HG03575 (cell line): ENCODE measurements around the gene FBXW2.

Experiments used
- ATAC-seq: cut with Tn5 transposase; IDR thresholded peaks from one replicate; pipeline ENCODE4 v1.9.1; 2021; ENCODE audit not compliant: unreplicated experiment, insufficient number of reproducible peaks, low FRiP score; ENCODE audit errors: extremely low read depth

Gene FBXW2

GRCh38 chr9:120783602-120784047 lies 9.6 kb downstream of the FBXW2 start:
- ATAC-seq: no peak

GRCh38 chr9:120781236-120781635 lies 12.0 kb downstream of the FBXW2 start:
- ATAC-seq: no peak

GRCh38 chr9:120780367-120780766 lies 12.8 kb downstream of the FBXW2 start:
- ATAC-seq: no peak

- ATAC-seq: no peak
Measured at GRCh38 chr9:120779227-120779626, 14.0 kb downstream of the FBXW2 start.

- ATAC-seq: no peak
Measured at GRCh38 chr9:120778758-120779157, 14.5 kb downstream of the FBXW2 start.

- no peak for ATAC-seq
Measured at GRCh38 chr9:120777229-120777628, 16.0 kb downstream of the FBXW2 start.

- ATAC-seq: no peak
Measured at GRCh38 chr9:120776788-120777187, 16.4 kb downstream of the FBXW2 start.

- no peak for ATAC-seq
Measured at GRCh38 chr9:120775859-120776258, 17.4 kb downstream of the FBXW2 start.

GRCh38 chr9:120774719-120775118 lies 18.5 kb downstream of the FBXW2 start:
- ATAC-seq: no peak

- no peak for ATAC-seq
Measured at GRCh38 chr9:120773256-120773655, 20.0 kb downstream of the FBXW2 start.

GRCh38 chr9:120770931-120771330 lies 22.3 kb downstream of the FBXW2 start:
- no peak for ATAC-seq

GRCh38 chr9:120768886-120769285 lies 24.3 kb downstream of the FBXW2 start:
- ATAC-seq: no peak

GRCh38 chr9:120768247-120768646 lies 25.0 kb downstream of the FBXW2 start:
- ATAC-seq: no peak

- ATAC-seq: no peak
Measured at GRCh38 chr9:120767451-120767850, 25.8 kb downstream of the FBXW2 start.

- no peak for ATAC-seq
Measured at GRCh38 chr9:120765910-120766425, 27.2 kb downstream of the FBXW2 start.

- ATAC-seq: no peak
Measured at GRCh38 chr9:120764476-120764875, 28.7 kb downstream of the FBXW2 start.

GRCh38 chr9:120761006-120761405 lies 32.2 kb downstream of the FBXW2 start:
- ATAC-seq: no peak

GRCh38 chr9:120759755-120760400 lies 33.3 kb downstream of the FBXW2 start:
- no peak for ATAC-seq

- ATAC-seq: no peak
Measured at GRCh38 chr9:120758544-120758943, 34.7 kb downstream of the FBXW2 start.

- no peak for ATAC-seq
Measured at GRCh38 chr9:120757026-120757913, 35.9 kb downstream of the FBXW2 start.
